ENCODE results near the gene EGFL8.

The EGFL8 gene

GRCh38 chr6:32213649-32214048, 49.3 kb downstream of the EGFL8 start:
- no peak for TF ChIP-seq CTCF (IDR thresholded peaks at IDR 0.05; ENCODE audit: extremely low read depth, insufficient read depth, missing control alignments)
- in situ Hi-C loops (cut with MboI; ENCODE audit: low pct_unique_long_range_greater_than_20kb, low sequenced_read_pairs, unreplicated experiment), result no loop called here
- no peak for DNase-seq (ENCODE audit: low spot score)

GRCh38 chr6:32214126-32214525, 49.7 kb downstream of the EGFL8 start:
- DNase-seq (ENCODE audit: low spot score), result no peak
- TF ChIP-seq CTCF (IDR thresholded peaks at IDR 0.05; ENCODE audit: extremely low read depth, insufficient read depth, missing control alignments), result no peak
- in situ Hi-C loops (cut with MboI; ENCODE audit: low pct_unique_long_range_greater_than_20kb, low sequenced_read_pairs, unreplicated experiment), result no loop called here

- DNase-seq (ENCODE audit: low spot score), result no peak
- no peak for TF ChIP-seq CTCF (IDR thresholded peaks at IDR 0.05; ENCODE audit: extremely low read depth, insufficient read depth, missing control alignments)
- in situ Hi-C loops (cut with MboI; ENCODE audit: low pct_unique_long_range_greater_than_20kb, low sequenced_read_pairs, unreplicated experiment), result no loop called here
Measured at GRCh38 chr6:32215617-32216016, 51.2 kb downstream of the EGFL8 start.

- in situ Hi-C loops (cut with MboI; ENCODE audit: low pct_unique_long_range_greater_than_20kb, low sequenced_read_pairs, unreplicated experiment), result no loop called here
- DNase-seq (ENCODE audit: low spot score), result no peak
- no peak for TF ChIP-seq CTCF (IDR thresholded peaks at IDR 0.05; ENCODE audit: extremely low read depth, insufficient read depth, missing control alignments)
Measured at GRCh38 chr6:32216285-32216684, 51.9 kb downstream of the EGFL8 start.

GRCh38 chr6:32216998-32217397, 52.6 kb downstream of the EGFL8 start:
- TF ChIP-seq CTCF (IDR thresholded peaks at IDR 0.05; ENCODE audit: extremely low read depth, insufficient read depth, missing control alignments), result no peak
- in situ Hi-C loops (cut with MboI; ENCODE audit: low pct_unique_long_range_greater_than_20kb, low sequenced_read_pairs, unreplicated experiment), result no loop called here

More at GRCh38 chr6:32216998-32217397, 52.6 kb downstream of the EGFL8 start:
- no peak for DNase-seq (ENCODE audit: low spot score)

All from GM13977 (cell line).